GM21576 (cell line): Measurements from ENCODE around the gene NEURL1B.
"Not testable (repeated sequence)": the region's sequence is repeated elsewhere in the genome, so short reads cannot be mapped to it uniquely, and the experiment has no call there.

Source experiments
- ATAC-seq: cut with Tn5 transposase; IDR thresholded peaks from one replicate; pipeline ENCODE4 v1.9.1; 2021; ENCODE audit warnings: mild to moderate bottlenecking, moderate library complexity; ENCODE audit not compliant: unreplicated experiment

NEURL1B gene, protein sequence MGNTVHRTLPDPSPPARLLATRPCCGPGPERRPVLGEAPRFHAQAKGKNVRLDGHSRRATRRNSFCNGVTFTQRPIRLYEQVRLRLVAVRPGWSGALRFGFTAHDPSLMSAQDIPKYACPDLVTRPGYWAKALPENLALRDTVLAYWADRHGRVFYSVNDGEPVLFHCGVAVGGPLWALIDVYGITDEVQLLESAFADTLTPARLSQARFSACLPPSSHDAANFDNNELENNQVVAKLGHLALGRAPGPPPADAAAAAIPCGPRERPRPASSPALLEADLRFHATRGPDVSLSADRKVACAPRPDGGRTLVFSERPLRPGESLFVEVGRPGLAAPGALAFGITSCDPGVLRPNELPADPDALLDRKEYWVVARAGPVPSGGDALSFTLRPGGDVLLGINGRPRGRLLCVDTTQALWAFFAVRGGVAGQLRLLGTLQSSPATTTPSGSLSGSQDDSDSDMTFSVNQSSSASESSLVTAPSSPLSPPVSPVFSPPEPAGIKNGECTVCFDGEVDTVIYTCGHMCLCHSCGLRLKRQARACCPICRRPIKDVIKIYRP

DNA sequence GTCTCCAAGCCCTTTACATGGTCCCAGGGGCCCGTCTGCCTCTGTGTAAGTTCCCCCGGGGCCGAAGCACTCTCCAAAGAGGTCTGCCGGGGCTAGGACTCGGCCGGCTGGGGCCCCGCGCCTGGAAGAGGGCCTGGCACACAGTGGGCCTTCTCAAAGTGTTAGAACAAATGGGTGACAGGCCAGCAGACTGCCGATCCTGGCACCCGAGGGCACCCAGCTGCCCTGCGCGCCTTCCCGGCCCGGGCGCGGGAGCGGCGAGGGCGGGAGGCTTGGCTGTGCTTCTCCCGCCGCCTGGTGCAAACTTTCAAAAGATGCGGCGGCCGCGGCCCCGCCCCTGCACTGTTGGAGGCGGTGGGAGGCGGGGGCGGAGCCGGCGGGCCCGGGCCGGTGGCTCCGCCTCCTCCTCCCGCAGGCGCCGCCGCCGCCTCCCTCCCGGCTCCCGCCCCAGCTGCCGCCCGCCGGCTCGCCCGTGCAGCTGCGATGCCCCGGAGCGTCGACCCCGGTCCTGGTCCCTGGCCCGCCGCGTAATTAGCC is at the start of gene NEURL1B:
Gene NEURL1B, plus strand, starts transcription at position 442 of the 537 bp plus-strand sequence. CDS start 144 bp downstream, outside the sequence.
- ATAC-seq: no peak

DNA sequence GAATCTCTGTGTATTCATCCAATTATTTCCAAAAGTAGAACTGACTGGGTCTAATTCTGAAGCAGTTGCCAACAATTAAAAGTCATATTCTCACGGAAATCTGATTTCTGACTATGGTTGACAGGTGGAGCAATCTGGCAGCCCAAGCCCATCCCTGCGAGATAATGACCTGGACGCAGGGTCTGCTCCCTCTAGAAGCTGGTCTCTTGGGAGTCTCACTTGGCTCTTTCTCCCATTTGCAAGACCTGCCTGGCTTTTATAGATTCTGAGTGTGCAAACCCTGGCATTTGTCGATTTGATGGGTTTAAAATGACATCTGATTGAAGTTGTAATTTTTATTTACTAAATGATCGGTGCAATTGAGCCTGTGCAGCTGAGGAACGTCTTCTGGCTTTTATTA is 49.4 kb upstream of the NEURL1B start:
- no peak for ATAC-seq

DNA sequence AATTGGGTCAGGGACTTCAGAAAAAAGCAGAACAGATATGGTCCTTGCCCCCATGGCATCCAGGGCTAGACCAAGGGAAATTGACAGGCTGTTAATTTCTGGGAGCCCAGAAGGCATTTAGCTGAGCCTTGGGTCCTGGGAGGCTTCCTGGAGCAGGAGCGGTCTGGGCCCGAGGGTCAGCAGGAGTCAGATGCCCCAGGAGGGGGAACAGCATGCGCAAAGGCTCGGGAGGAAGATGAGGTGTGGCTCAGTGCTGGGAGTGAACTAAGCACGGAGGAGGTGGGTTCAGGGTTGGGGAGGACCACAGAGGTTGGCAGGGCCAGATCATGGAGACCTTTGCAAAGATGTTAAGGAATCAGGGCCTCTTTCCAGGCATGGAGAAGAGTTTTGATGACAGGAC is 48.2 kb upstream of the NEURL1B start:
- no peak for ATAC-seq

GRCh38 chr5:172593306-172593705 is 47.8 kb upstream of the NEURL1B start:
- no peak for ATAC-seq

DNA sequence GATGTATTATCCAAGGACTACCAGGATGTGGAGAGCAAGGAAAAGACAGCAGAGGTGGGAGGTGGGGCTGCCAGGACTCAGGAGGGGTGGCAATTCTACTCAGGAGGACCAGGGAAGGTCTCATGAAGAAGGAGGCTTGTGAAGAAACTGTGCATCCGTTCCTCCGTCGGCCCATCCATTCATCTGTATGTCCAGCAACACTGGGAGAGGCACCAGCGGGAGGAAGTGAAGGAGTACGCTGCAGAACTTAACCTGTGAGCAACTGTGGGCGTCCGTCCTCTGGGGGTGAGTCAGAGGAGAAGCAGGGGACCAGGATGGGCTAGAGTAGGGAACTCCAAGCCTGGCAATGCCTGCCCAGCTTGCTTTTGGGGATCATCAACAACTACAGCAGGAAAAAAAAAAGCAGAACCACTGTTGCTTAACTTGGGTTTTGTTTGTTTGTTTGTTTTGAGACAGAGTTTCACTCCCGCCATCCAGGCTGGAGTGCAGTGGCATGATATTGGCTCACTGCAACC is 47.3 kb upstream of the NEURL1B start:
- no peak for ATAC-seq

DNA sequence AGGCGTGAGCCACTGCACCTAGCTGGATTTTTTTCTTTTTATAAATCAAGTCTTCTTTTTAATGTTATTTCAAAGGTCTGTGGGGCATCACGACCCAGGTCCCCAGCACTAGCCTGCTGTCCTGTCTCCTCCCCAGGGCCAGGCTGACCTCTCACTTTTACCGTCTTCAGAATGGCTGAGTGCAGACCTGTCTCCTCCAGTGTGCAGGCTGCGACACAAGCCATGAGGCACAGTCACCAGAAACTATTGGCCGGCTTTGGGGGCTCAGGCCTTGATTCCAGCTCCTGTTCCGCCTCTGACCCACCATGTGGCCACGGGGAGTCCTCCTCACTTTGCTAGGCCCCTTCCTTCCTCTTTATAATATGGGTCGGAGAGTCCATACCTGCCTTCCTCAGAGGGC is 46.6 kb upstream of the NEURL1B start:
- ATAC-seq: no peak

DNA sequence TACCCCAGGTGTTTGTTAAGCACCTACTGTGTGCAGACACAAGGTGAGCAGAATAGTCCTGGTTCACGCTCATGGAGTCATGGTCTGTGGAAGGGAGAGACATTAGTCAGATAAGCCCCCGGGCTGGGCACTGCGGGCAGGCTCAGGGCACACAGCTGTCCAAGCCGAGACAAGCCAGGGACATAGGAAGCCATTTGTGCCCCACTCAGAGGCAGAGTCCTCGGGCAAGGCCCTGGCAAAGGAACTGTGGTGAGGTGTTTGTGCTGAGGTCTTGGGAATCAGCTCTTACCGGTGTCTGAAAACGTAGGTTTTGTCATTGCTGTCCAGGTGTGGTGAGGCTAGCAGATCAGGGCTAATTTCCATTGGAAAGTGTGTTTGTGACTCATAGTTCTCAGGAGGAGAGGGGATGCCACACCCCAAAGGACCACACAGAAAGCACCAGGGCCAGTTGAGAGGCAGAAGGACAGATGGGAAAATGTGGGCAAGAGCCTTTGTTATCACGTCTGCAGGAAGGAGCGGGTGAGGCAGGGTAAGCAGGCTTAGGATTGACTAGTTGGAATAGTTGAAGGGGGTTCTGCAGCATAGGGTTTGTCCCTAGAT is 46.1 kb upstream of the NEURL1B start:
- no peak for ATAC-seq

DNA sequence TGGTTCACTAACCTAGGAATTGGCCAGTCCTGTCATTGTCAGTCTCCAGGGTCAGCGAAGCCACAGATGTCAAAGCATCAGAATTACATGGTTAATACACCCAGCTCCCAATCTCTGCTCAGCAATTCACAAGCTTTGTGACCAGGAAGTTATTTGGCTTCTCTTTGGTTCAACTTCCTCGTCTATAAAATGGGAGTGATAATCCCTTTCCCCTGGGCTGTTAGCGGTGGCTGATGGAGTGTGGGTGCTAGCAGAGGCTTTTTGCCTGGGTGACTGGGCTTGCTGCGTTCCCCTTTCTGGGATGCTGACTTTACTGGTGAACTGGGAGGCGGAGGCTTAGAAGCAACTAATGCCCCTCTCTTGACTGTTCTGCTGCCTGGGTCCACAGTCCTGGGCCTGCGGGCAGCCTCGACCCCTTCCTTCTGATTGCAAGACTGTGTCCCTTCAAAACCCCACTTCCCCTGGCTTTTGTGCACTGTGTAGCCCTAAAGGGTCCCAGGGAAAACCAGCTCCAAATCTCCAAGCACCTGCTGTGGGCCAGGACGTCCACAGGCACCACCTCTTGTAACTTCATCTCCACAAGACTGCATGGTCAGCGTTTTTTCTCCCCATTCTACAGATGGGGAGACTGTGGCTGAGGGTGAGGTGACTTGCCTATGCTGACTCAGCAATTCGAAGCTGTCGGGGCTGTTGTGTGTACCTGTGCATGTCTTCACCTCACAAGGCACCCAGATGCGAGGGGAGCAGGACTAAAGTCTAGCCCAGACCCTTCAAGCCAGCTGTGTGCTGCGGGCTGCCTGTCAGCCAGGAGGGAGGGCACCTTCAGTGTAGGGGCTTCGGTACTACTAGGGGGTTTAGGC is 45.2 kb upstream of the NEURL1B start:
- ATAC-seq: no peak

DNA sequence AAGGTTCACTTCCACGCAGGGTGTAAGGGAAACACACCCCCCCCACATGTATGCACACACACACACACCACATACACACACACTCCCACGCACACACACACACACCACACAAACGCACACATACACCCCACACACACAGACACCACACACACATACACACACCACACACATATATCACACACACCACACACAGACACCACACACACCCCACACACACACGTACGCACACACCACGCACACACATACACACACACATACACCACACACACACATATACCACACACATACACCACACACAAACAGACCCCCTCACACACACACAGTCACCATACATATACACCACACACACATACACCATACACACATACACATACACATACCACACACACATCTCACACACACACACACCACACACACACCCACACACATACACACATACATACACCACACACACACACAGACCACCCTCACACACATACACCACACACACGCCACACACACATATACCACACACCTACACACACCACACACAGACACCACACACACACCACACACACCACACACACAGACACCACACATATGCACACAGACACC is 44.3 kb upstream of the NEURL1B start:
- ATAC-seq: no peak

- ATAC-seq: no peak
These were observed 43.3 kb upstream of the NEURL1B start for GRCh38 chr5:172597755-172598155.

DNA sequence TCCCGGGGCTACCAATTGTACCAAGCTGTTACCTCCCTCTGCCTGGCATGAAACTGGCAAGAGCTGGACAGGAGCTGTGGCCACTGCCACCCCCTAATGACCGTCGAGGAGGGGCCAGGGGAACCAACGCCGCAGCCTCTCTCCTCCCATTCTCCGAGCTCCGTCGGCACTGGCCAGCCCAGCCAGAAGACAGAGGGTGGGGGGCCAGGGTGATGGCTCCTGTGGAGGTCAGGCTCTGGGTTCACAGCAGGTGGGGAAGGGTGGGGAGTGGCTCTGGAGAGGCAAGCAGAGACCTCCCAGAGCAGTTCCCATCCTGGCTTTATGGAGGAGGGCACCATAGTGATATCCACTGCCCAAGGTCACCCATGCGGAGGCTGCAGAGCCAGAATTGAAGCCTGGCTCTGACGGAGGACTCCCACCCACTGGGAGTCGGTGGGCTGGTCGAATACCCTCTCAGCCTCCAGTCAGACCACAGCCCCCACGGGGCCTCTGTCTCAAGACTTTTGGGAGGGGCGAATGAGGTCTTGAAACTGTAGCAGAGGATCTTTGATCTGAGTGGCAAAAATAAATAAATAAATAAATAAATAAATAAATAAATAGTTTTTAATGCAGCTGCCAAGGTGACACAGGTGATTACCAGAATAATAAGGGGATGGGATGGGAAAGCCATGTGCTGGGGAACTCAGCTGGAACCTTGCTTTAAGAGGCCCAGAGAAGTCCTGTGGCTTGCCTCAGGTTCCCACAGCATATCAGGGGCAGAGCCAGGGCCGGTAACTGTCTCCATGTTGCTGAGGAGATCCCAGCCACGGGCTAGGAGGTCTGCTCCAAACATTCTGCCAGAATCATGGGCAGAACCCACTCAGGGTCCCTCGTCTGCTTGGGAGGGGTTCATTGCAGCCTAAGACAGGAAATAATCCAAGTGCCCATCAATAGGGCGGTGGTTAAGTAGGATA is 42.5 kb upstream of the NEURL1B start:
- ATAC-seq: no peak

DNA sequence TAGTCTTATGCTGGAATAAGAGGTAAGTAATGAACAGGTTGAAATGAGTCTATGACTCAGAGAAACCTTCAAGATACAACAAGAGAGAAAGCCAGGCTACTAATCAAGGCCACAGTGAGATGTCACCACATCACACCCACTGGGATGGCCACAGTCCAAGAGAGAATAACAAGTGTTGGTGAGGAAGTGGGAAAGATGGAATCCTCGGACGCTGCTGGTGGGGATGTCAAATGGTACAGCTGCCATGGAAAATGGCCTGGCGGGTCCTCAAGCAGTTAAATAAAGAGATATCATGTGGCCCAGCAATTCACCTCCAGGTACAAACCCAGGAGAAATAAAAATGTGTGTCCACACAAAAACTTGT is 41.9 kb upstream of the NEURL1B start:
- no peak for ATAC-seq

- no peak for ATAC-seq
These were observed 40.5 kb upstream of the NEURL1B start for GRCh38 chr5:172600571-172600970.

GRCh38 chr5:172601576-172601975 is 39.5 kb upstream of the NEURL1B start:
- ATAC-seq: not testable (repeated sequence)

DNA sequence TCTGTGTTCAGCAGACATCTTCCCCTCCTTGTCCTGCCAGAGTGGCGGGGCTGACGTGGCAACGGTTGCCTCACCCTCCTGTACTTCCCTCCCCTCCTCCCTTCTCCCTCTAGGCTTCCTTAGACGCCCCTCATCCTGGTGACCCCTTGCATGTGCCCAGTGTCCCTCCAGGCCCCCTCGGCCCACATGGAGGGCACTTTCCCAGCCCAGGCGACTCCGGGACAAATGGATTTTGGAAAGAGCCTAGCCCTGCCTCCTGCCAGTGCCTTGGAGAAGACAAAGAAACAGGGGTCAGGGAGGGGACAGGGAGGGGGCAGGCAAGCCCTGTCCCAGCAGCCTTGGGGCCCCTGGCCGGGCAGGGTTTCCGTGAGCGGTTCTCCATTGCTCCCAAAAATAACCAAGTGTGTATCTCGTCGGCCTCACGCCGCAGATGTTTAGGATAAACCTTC is 38.3 kb upstream of the NEURL1B start:
- no peak for ATAC-seq

DNA sequence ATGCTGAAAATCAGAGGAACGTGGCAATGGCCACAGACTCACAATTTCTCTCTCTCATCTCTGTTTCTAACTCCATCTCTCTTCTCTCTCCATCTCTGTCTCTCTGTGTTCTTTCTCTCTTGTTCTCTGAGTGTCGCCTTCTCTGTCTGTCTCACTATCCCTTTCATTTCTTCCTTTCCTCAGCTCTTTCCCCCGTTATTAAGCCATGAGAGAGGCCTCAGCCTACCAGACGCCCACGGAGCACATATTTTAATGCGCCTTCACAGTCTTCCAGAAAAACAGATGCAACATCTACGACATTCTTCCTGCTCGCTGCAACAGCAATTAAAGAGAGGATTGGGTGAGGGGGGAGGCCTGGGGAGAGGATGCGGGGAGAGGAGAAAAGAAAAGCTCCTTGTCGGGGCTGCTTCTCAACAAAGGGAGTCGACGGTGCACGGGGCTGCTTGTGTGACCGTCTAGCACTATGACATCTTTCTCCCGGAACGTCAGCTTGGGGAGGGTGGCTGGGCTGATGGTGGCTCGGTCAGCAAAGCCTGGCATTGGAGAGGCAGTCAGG is 37.7 kb upstream of the NEURL1B start:
- no peak for ATAC-seq

- ATAC-seq: no peak
These were observed 35.6 kb upstream of the NEURL1B start for GRCh38 chr5:172605466-172605865.

- no peak for ATAC-seq
These were observed 34.8 kb upstream of the NEURL1B start for GRCh38 chr5:172606156-172606785.
